Aorta (tissue), 5 donors: ENCODE data around the gene EPHA1. TPM values are rescaled to one million over a fixed set of nuclear protein-coding genes. Genes with fewer than 3 reads are reported as not detected.

Experiments
- ATAC-seq: fragments of 200-7000 bp; cut with Tn5 transposase; one replicate; pipeline ENCODE4 v1.9.1; 2022; ENCODE audit warnings: moderate library complexity; ENCODE audit not compliant: low FRiP score
- DNase-seq, 2 donors: peaks; one replicate each; pipeline ENCODE4 v3.0.0-alpha.2; 2020
- H3K27ac ChIP-seq, 2 donors: one replicate each; pipeline ENCODE4 v1.5.1; 2013; ENCODE audit warnings: low read length in 2 of 2, mild to moderate bottlenecking in 2 of 2, moderate library complexity in 2 of 2, control low read depth in 1 of 2, inconsistent platforms in 1 of 2, low read depth in 1 of 2
- H3K27me3 ChIP-seq, 2 donors: one replicate each; pipeline ENCODE4 v1.6.1; 2013; ENCODE audit warnings: control low read depth in 1 of 2, low read length in 1 of 2, mild to moderate bottlenecking in 1 of 2, moderate library complexity in 1 of 2; ENCODE audit not compliant: insufficient read depth in 2 of 2, control insufficient read depth in 1 of 2
- H3K36me3 ChIP-seq, 2 donors: one replicate each; pipeline ENCODE4 v1.6.1; 2013; ENCODE audit warnings: control low read depth in 1 of 2, low read length in 1 of 2, mild to moderate bottlenecking in 1 of 2; ENCODE audit not compliant: insufficient read depth in 2 of 2, control insufficient read depth in 1 of 2
- H3K4me1 ChIP-seq, 2 donors: one replicate each; pipeline ENCODE4 v1.6.1; 2013; ENCODE audit warnings: low read length in 2 of 2, control low read depth in 1 of 2, mild to moderate bottlenecking in 1 of 2, moderate library complexity in 1 of 2; ENCODE audit not compliant: insufficient read depth in 2 of 2, control insufficient read depth in 1 of 2
- H3K4me3 ChIP-seq, 2 donors: one replicate each; pipeline ENCODE4 v1.5.1; 2013; ENCODE audit warnings: low read length in 2 of 2, control low read depth in 1 of 2, mild to moderate bottlenecking in 1 of 2
- H3K9me3 ChIP-seq: one replicate; pipeline ENCODE4 v1.6.1; 2013; ENCODE audit warnings: mild to moderate bottlenecking, low read length; ENCODE audit not compliant: control insufficient read depth
- WGBS, 2 donors: extraction: QIAGEN DNeasy Blood & Tissue Kit; methylation state at CpG; one replicate each; pipeline ENCODE4 v1.1.7; 2013; 5-methylcytosine and 5-hydroxymethylcytosine counted together
- intact Hi-C, 2 donors: fragments of 100-400 bp; cut with DNase I; formaldehyde crosslinking; loops; one replicate each; pipeline versions ENCODE4 v1.14.2 to v1.15.0; 2022
- polyA plus RNA-seq, 2 donors: library from polyadenylated mRNA; stranded (reverse); fragments of 200-250 nt; gene quantifications; one replicate each; pipeline ENCODE4 v1.2.3, GENCODE V29; 2013
- total RNA-seq, 2 donors: library from RNA; stranded (reverse); fragmentation: NEBNext Ultra II Directional; extraction: Animal tissue kit (Norgen Biotek cat#: 25700); gene quantifications; one replicate each; pipeline ENCODE4 v1.2.1, GENCODE V29; 2021
- donor health status: healthy with polysubstance abuse.
- donor health status: Bipolar disorder and iron deficiency.
- donor health status: DM: no; HTN: no; CAD: no.
- donor health status: DM: no; HTN: no; CAD: no.
- donor health status: DM: yes; HTN: yes; CAD: no.

Gene EPHA1
- total and polyA plus RNA-seq, 4 donors: 0.20 to 1.9 (median 0.33) TPM

GRCh38 chr7:143401265-143401664, 7.4 kb downstream of the EPHA1 start:
- Histone ChIP-seq H3K9me3 (no peaks in the 10 kb centered on the region), H3K27me3 (no peaks in the 10 kb centered on the region), H3K27ac (no peak overlapping the region), H3K36me3 (no peaks in the 10 kb centered on the region), H3K4me1 (no peaks in the 10 kb centered on the region), H3K4me3 (no peak overlapping the region)
- 91 to 92% methylated on average over 12 of the region's 12 CpGs for WGBS, 2 donors
- ATAC-seq (no peak), DNase-seq (peak in 1 of 2 donors; percentile 73)
- intact Hi-C loops: no loop called here

GRCh38 chr7:143399642-143400041, 9.0 kb downstream of the EPHA1 start:
- intact Hi-C loops: no loop called here
- Histone ChIP-seq H3K27me3 (no peaks in the 10 kb centered on the region), H3K4me1 (no peaks in the 10 kb centered on the region), H3K4me3 (no peak overlapping the region), H3K36me3 (no peaks in the 10 kb centered on the region), H3K27ac (no peak overlapping the region), H3K9me3 (no peaks in the 10 kb centered on the region)
- 94 to 96% methylated on average over 20 of the region's 20 CpGs for WGBS, 2 donors
- no peak for ATAC-seq
- DNase-seq: peak in 1 of 2 donors; percentile 70

GRCh38 chr7:143399151-143399550, 9.5 kb downstream of the EPHA1 start:
- Histone ChIP-seq H3K27ac (no peak overlapping the region), H3K36me3 (no peaks in the 10 kb centered on the region), H3K9me3 (no peaks in the 10 kb centered on the region), H3K4me1 (no peaks in the 10 kb centered on the region), H3K4me3 (no peak overlapping the region), H3K27me3 (no peaks in the 10 kb centered on the region)
- WGBS, 2 donors: 92 to 96% methylated on average over 8 of the region's 8 CpGs
- peak in 1 of 2 donors; percentile 73 for DNase-seq
- intact Hi-C loops: no loop called here
- ATAC-seq: no peak

DNA sequence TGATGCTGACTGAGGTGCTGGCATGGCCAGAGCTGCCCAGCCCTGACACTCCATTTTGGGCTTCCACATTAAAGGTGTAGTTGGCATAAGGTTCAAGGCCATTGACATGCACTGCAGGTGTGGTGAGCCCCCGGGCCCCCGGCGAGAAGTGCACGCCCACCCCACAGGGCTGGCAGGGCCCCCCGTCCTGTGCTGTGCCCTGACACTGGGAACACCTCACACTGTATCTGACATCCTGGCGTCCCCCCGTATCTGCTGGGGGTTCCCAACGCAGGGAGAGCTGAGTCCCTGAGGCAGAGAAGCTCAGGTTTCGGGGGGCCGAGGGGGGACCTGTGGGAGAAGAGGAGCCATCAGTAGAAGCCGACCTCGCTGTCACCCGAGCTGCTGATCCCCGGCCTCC, 10.0 kb downstream of the EPHA1 start:
- intact Hi-C loops: no loop called here
- Histone ChIP-seq H3K27ac (no peak overlapping the region), H3K36me3 (no peaks in the 10 kb centered on the region), H3K4me3 (no peak overlapping the region), H3K27me3 (no peaks in the 10 kb centered on the region), H3K9me3 (no peaks in the 10 kb centered on the region), H3K4me1 (no peaks in the 10 kb centered on the region)
- WGBS, 2 donors: 97% methylated on average over 14 of the region's 14 CpGs
- DNase-seq (peak in 1 of 2 donors; percentile 73), ATAC-seq (no peak)

- Histone ChIP-seq H3K36me3 (no peaks in the 10 kb centered on the region), H3K27me3 (no peaks in the 10 kb centered on the region), H3K27ac (no peak overlapping the region), H3K4me3 (no peak overlapping the region), H3K4me1 (no peaks in the 10 kb centered on the region), H3K9me3 (no peaks in the 10 kb centered on the region)
- no peak for ATAC-seq
- intact Hi-C loops: no loop called here
- 93 to 94% methylated on average over 16 of the region's 16 CpGs for WGBS, 2 donors
- DNase-seq: no peak
These were observed 10.7 kb downstream of the EPHA1 start for GRCh38 chr7:143397710-143398530.

GRCh38 chr7:143396625-143397556, 11.8 kb downstream of the EPHA1 start:
- DNase-seq (no peak), ATAC-seq (no peak)
- no peak overlapping the region for H3K4me3 ChIP-seq
- H3K4me1 ChIP-seq: no peaks in the 10 kb centered on the region
- intact Hi-C loops: no loop called here
- 86 to 89% methylated on average over 28 of the region's 28 CpGs for WGBS, 2 donors
- no peaks in the 10 kb centered on the region for H3K36me3 ChIP-seq
- H3K27me3 ChIP-seq: no peaks in the 10 kb centered on the region
- no peaks in the 10 kb centered on the region for H3K9me3 ChIP-seq
- no peak overlapping the region for H3K27ac ChIP-seq

DNA sequence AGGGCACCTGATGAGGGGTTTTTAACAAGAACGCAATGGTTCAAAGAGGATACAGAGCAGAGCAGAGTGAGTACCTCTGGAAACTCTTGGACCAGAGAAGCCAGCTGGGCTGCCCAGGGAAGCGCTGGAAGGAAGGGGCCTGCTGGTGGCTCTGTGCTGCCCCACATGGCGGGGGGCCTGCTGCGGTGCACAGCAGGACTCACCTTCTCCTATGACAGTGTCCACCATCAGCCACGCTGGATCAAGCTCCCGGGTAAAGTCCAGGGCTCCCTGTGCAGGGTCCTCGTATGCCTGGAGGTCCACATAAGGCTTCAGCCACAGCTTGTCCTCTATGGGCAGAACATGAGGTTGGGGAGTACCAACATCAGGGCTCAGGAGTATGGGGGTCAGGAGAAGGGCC, 12.5 kb downstream of the EPHA1 start:
- Histone ChIP-seq H3K27me3 (no peaks in the 10 kb centered on the region), H3K27ac (no peak overlapping the region), H3K9me3 (no peaks in the 10 kb centered on the region), H3K36me3 (no peaks in the 10 kb centered on the region), H3K4me1 (no peaks in the 10 kb centered on the region), H3K4me3 (no peak overlapping the region)
- DNase-seq (no peak), ATAC-seq (no peak)
- intact Hi-C loops: no loop called here
- WGBS, 2 donors: 82% methylated on average over 7 of the region's 7 CpGs

- no peaks in the 10 kb centered on the region for H3K27me3 ChIP-seq
- no peak overlapping the region for H3K4me3 ChIP-seq
- H3K27ac ChIP-seq: no peak overlapping the region
- no peaks in the 10 kb centered on the region for H3K36me3 ChIP-seq
- 54 to 61% methylated on average over 21 of the region's 21 CpGs for WGBS, 2 donors
- H3K9me3 ChIP-seq: no peaks in the 10 kb centered on the region
- no peak for DNase-seq
- intact Hi-C loops: no loop called here
- H3K4me1 ChIP-seq: no peaks in the 10 kb centered on the region
- ATAC-seq: no peak
These were observed 13.2 kb downstream of the EPHA1 start for GRCh38 chr7:143395187-143396149.
